B cell (primary cell): Measurements from ENCODE around the gene CARHSP1. TPM values are rescaled to one million over a fixed set of nuclear protein-coding genes. Genes with fewer than 3 reads are reported as not detected.

ENCODE experiments used
- ATAC-seq: fragments of 200-7000 bp; cut with Tn5 transposase; one replicate; pipeline ENCODE4 v1.10.0; 2021; ENCODE audit warnings: low read depth, mild to moderate bottlenecking, moderate number of reproducible peaks, moderate library complexity
- CTCF ChIA-PET: fragments of 350-600 bp; sonication (Branson Sonifier 250); formaldehyde crosslinking; loops from one replicate; lab custom pipeline; 2021; ENCODE audit warnings: antibody characterized with exemption, inconsistent platforms; lab: Charles Lee
- POLR2A ChIA-PET: fragments of 350-600 bp; sonication (Branson Sonifier 250); formaldehyde crosslinking; loops from one replicate; lab custom pipeline; 2021; ENCODE audit warnings: antibody characterized with exemption; lab: Charles Lee
- DNase-seq: peaks from one replicate; pipeline ENCODE4 v3.0.0; 2013
- H2AFZ ChIP-seq: 2 replicates; pipeline ENCODE4 v1.6.1; 2012; ENCODE audit warnings: mild to moderate bottlenecking, low read depth, low read length; ENCODE audit not compliant: insufficient read depth, poor library complexity, severe bottlenecking
- H3K27ac ChIP-seq, 2 donors: 1 replicate in 1 of 2; 2 replicates in 1 of 2; pipeline ENCODE4 v1.5.1; 2012 to 2013; ENCODE audit warnings: low read length in 2 of 2, mild to moderate bottlenecking in 2 of 2, moderate library complexity in 1 of 2
- H3K27me3 ChIP-seq, 4 experiments: fragments of 200-600 bp in 1 of 4; sonication (generic) in 1 of 4; replicated peaks in 1 of 4; 1 replicate in 2 of 4; 2 replicates in 2 of 4; pipeline versions ENCODE4 v1.6.1 to v1.7.0; 2013 to 2016; ENCODE audit warnings: low read length in 3 of 4, mild to moderate bottlenecking in 2 of 4, mixed read lengths in 1 of 4, moderate library complexity in 1 of 4; ENCODE audit not compliant: insufficient read depth in 4 of 4, control insufficient read depth in 3 of 4; ENCODE audit errors: control extremely low read depth in 1 of 4
- H3K36me3 ChIP-seq, 2 experiments: replicated peaks in 1 of 2; 1 replicate in 1 of 2; 2 replicates in 1 of 2; pipeline versions ENCODE4 v1.6.1 to v1.7.1; 2013; ENCODE audit warnings: low read length in 1 of 2; ENCODE audit not compliant: insufficient read depth in 2 of 2, control insufficient read depth in 1 of 2; ENCODE audit errors: control extremely low read depth in 1 of 2, extremely low read depth in 1 of 2
- H3K4me1 ChIP-seq, 2 donors: fragments of 200-600 bp in 1 of 2; sonication (generic) in 1 of 2; 1 replicate in 1 of 2; 2 replicates in 1 of 2; pipeline versions ENCODE4 v1.5.1 to v1.6.1; 2013 to 2017; ENCODE audit warnings: low read length in 2 of 2; ENCODE audit not compliant: control insufficient read depth in 2 of 2, insufficient read depth in 2 of 2
- H3K4me2 ChIP-seq: replicated peaks from 2 replicates; pipeline ENCODE3; 2012; ENCODE audit warnings: mild to moderate bottlenecking, low read depth, low read length; ENCODE audit not compliant: poor library complexity, severe bottlenecking
- H3K4me3 ChIP-seq, 5 experiments: fragments of 200-600 bp in 1 of 5; sonication (generic) in 1 of 5; 1 replicate in 3 of 5; 2 replicates in 2 of 5; pipeline versions ENCODE4 v1.5.1 to v1.7.0; 2011 to 2016; ENCODE audit warnings: low read length in 4 of 5, mild to moderate bottlenecking in 4 of 5, low read depth in 2 of 5, control low read depth in 1 of 5, moderate library complexity in 1 of 5; ENCODE audit not compliant: insufficient read depth in 1 of 5; ENCODE audit errors: control extremely low read depth in 1 of 5, extremely low read depth in 1 of 5
- H3K79me2 ChIP-seq: fragments of 200-600 bp; sonication (generic); one replicate; pipeline ENCODE4 v1.6.0; 2016; ENCODE audit warnings: low read length; ENCODE audit not compliant: control insufficient read depth, insufficient read depth
- H3K9ac ChIP-seq: fragments of 200-600 bp; sonication (generic); 2 replicates; pipeline ENCODE4 v1.6.1; 2017; ENCODE audit warnings: mild to moderate bottlenecking, low read length, moderate library complexity
- H3K9me3 ChIP-seq, 3 donors: one replicate each; pipeline versions ENCODE4 v1.6.1 to v1.7.1; 2013; ENCODE audit warnings: low read length in 2 of 3; ENCODE audit not compliant: control insufficient read depth in 2 of 3, insufficient read depth in 1 of 3; ENCODE audit errors: control extremely low read depth in 1 of 3
- H4K20me1 ChIP-seq: 2 replicates; pipeline ENCODE4 v1.6.0; 2012; ENCODE audit warnings: mild to moderate bottlenecking, low read length; ENCODE audit not compliant: insufficient read depth, control insufficient read depth, poor library complexity, severe bottlenecking
- H3K27ac Mint-ChIP-seq: one replicate; pipeline ENCODE4 v1.8.0; 2021; ENCODE audit warnings: mixed read lengths
- H3K27me3 Mint-ChIP-seq: one replicate; pipeline ENCODE4 v1.8.0; 2021; ENCODE audit warnings: mixed read lengths
- H3K4me1 Mint-ChIP-seq: one replicate; pipeline ENCODE4 v1.8.0; 2021; ENCODE audit warnings: mixed read lengths
- H3K4me3 Mint-ChIP-seq: one replicate; pipeline ENCODE4 v1.8.0; 2021; ENCODE audit warnings: mixed read lengths
- H3K9me3 Mint-ChIP-seq: one replicate; pipeline ENCODE4 v1.8.0; 2022; ENCODE audit warnings: mixed read lengths; ENCODE audit not compliant: insufficient read depth
- EZH2 ChIP-seq: IDR thresholded peaks from 2 replicates; pipeline ENCODE4 v1.6.1; 2012; ENCODE audit warnings: borderline replicate concordance, low read depth, mild to moderate bottlenecking, moderate library complexity, low read length; ENCODE audit not compliant: insufficient read depth, poor library complexity, severe bottlenecking
- WGBS: methylation state at CpG from one replicate; pipeline ENCODE4 v1.1.5; 2013; ENCODE audit warnings: missing lambda C conversion rate; ENCODE audit not compliant: insufficient coverage; 5-methylcytosine and 5-hydroxymethylcytosine counted together
- intact Hi-C: fragments of 100-400 bp; cut with micrococcal nuclease; formaldehyde crosslinking; loops from one replicate; pipeline ENCODE4 v1.10.0; 2022
- polyA plus RNA-seq: library from polyadenylated mRNA; depleted of rRNA; stranded (reverse); fragments of >200 nt; gene quantifications from 2 replicates; pipeline ENCODE4 v1.2.3, GENCODE V29; 2012
- total RNA-seq, 2 donors: library from RNA; stranded (reverse); fragments of 120-200 nt in 1 of 2; gene quantifications; 1 replicate in 1 of 2; 2 replicates in 1 of 2; pipeline versions ENCODE4 v1.2.3 to v1.2.4, GENCODE V29; 2013 to 2022
- TF ChIP-seq, protein P1 (sequence below): fragments of 200-600 bp; IDR thresholded peaks from one replicate; pipeline ENCODE4 v1.8.0; 2022; ENCODE audit warnings: antibody characterized with exemption, mild to moderate bottlenecking

The CARHSP1 gene
- total and polyA plus RNA-seq, 2 donors (not counting 1 experiment from before 2014, with no cell fraction given), result 26.5 to 63.1 TPM

DNA sequence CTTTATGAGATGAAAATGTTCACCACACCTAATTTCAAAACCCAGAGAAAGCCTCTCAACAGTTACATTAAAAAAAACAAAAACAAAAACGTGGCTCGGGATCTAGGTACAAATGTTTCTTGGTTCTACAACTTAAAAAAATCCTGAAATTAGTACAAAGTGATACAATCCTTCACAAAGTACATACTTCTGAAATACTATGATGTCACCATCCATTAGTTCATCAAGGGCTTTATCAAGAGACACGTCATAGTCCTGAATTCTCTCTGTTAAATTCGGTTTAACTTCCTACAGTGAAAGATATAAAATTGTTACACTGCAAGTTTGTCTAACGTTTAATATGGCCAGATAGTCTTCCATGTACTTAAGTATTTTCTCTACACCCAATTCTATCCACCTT is 31.5 kb upstream of the CARHSP1 start:
- H3K27ac Mint-ChIP-seq, result no peak overlapping the region
- 100% methylated on average over 2 of the region's 5 CpGs for WGBS

DNA sequence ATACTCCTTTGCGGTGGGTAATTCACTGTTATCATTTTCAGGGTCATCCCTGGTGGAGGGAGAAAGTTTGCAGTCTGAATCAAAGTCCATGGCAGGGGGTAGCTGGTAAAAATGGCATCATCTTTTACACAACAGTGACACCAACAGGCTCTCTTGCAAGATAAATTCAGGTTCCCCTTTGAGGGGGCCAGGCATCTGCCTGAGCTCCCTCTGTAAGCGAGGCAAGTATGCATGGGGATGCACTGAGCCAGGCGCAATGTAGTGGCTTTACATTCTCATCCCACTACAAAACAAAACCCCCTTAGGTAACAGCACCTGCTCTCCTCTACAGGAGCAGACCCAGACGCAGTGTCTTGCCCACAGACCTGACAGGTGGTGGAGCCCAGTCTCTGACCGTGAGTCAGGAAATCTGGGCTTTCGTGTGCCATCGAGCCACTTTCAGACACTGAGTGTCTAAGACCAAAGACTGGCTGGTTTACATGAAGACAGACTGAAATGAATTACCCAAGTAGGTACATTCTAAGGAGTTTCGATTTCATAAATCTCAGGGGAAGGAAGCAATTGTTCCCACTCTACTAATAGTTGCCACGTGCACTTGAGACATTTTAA is 31.0 kb upstream of the CARHSP1 start:
- intact Hi-C loops, result no loop called here
- TF ChIP-seq, protein P1, sequence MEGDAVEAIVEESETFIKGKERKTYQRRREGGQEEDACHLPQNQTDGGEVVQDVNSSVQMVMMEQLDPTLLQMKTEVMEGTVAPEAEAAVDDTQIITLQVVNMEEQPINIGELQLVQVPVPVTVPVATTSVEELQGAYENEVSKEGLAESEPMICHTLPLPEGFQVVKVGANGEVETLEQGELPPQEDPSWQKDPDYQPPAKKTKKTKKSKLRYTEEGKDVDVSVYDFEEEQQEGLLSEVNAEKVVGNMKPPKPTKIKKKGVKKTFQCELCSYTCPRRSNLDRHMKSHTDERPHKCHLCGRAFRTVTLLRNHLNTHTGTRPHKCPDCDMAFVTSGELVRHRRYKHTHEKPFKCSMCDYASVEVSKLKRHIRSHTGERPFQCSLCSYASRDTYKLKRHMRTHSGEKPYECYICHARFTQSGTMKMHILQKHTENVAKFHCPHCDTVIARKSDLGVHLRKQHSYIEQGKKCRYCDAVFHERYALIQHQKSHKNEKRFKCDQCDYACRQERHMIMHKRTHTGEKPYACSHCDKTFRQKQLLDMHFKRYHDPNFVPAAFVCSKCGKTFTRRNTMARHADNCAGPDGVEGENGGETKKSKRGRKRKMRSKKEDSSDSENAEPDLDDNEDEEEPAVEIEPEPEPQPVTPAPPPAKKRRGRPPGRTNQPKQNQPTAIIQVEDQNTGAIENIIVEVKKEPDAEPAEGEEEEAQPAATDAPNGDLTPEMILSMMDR, result no peak
- no peak for TF ChIP-seq EZH2
- ChIA-PET CTCF (interaction anchor here (0.7 to 4.3 kb wide), 4 partner anchors 18 to 235 kb away, joined by 3 to 12 read pairs (median 4); no protein-coding TSS in a partner anchor), POLR2A (interaction anchor here (0.6 kb wide), 1 partner anchor 27 kb away, joined by 3 read pairs; no protein-coding TSS in a partner anchor)
- Histone ChIP-seq H3K4me3 (no peak overlapping the region), H3K79me2 (peaks cover 11% of the 10 kb centered on the region), H3K4me1 (no peaks in the 10 kb centered on the region), H3K36me3 (peaks cover 4 to 93% of the 10 kb centered on the region in 2 experiments), H4K20me1 (peaks cover 48% of the 10 kb centered on the region), H3K27ac (no peak overlapping the region), H3K27me3 (no peaks in the 10 kb centered on the region), H3K4me2 (no peak overlapping the region), H3K9ac (no peak overlapping the region), H3K9me3 (no peaks in the 10 kb centered on the region), H2AFZ (no peak overlapping the region)
- 98% methylated on average over 7 of the region's 9 CpGs for WGBS
- ATAC-seq (no peak), DNase-seq (no peak)
- no peaks in the 10 kb centered on the region for H3K4me1 Mint-ChIP-seq
- H3K27ac Mint-ChIP-seq, result no peak overlapping the region
- H3K4me3 Mint-ChIP-seq, result no peak overlapping the region
- H3K27me3 Mint-ChIP-seq, result no peaks in the 10 kb centered on the region
- H3K9me3 Mint-ChIP-seq, result no peaks in the 10 kb centered on the region

More for the DNA sequence above, 31.5 kb upstream of the CARHSP1 start:
- Histone ChIP-seq H3K4me1 (no peaks in the 10 kb centered on the region), H3K27me3 (no peaks in the 10 kb centered on the region), H3K4me3 (no peak overlapping the region), H4K20me1 (peaks cover 46% of the 10 kb centered on the region), H3K9ac (no peak overlapping the region), H3K36me3 (peaks cover 2 to 92% of the 10 kb centered on the region in 2 experiments), H3K4me2 (no peak overlapping the region), H3K27ac (no peak overlapping the region), H3K79me2 (peaks cover 7% of the 10 kb centered on the region), H2AFZ (no peak overlapping the region), H3K9me3 (no peaks in the 10 kb centered on the region)
- intact Hi-C loops, result no loop called here
- CTCF ChIA-PET, result interaction anchor here (0.7 to 4.3 kb wide), 3 partner anchors 36 to 233 kb away, joined by 5 to 12 read pairs (median 6); no protein-coding TSS in a partner anchor
- POLR2A ChIA-PET, result no interaction called here
- H3K27me3 Mint-ChIP-seq, result no peaks in the 10 kb centered on the region
- H3K4me1 Mint-ChIP-seq, result no peaks in the 10 kb centered on the region
- no peak for DNase-seq
- TF ChIP-seq, protein P1, result no peak
- no peak for TF ChIP-seq EZH2
- H3K9me3 Mint-ChIP-seq, result no peaks in the 10 kb centered on the region
- no peak overlapping the region for H3K4me3 Mint-ChIP-seq
- ATAC-seq, result no peak
